ENCODE measurements around the gene HMOX1.

GRCh38 chr22:35417606-35418005 is 36.7 kb downstream of the HMOX1 start:
- TF ChIP-seq, protein P1, sequence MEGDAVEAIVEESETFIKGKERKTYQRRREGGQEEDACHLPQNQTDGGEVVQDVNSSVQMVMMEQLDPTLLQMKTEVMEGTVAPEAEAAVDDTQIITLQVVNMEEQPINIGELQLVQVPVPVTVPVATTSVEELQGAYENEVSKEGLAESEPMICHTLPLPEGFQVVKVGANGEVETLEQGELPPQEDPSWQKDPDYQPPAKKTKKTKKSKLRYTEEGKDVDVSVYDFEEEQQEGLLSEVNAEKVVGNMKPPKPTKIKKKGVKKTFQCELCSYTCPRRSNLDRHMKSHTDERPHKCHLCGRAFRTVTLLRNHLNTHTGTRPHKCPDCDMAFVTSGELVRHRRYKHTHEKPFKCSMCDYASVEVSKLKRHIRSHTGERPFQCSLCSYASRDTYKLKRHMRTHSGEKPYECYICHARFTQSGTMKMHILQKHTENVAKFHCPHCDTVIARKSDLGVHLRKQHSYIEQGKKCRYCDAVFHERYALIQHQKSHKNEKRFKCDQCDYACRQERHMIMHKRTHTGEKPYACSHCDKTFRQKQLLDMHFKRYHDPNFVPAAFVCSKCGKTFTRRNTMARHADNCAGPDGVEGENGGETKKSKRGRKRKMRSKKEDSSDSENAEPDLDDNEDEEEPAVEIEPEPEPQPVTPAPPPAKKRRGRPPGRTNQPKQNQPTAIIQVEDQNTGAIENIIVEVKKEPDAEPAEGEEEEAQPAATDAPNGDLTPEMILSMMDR (IDR thresholded peaks at IDR 0.05 in 8 of 11, conservative IDR thresholded peaks at IDR 0.05 in 3 of 11) = no peak
- TF ChIP-seq POLR2A (IDR thresholded peaks at IDR 0.05) = no peak
- TF ChIP-seq POLR2AphosphoS5 (IDR thresholded peaks at IDR 0.05) = no peak

Data from spleen (tissue), 7 donors.